HEK293 (cell line): ENCODE data around the gene ZSCAN1.

Source experiments
- CTCF ChIA-PET: fragments of 350-600 bp; formaldehyde crosslinking; extraction: SDS; loops from one replicate; lab custom pipeline; 2021; ENCODE audit warnings: antibody characterized with exemption; lab: Yijun Ruan, JAX
- POLR2A ChIA-PET: fragments of 300-600 bp; formaldehyde crosslinking; extraction: SDS; loops from one replicate; lab custom pipeline; 2020; ENCODE audit warnings: antibody characterized with exemption, inconsistent platforms; lab: Yijun Ruan, JAX
- H3K27ac ChIP-seq: fragments of 200-500 bp; sonication (Bioruptor generic); 2 replicates; pipeline ENCODE4 v1.5.1; 2014; ENCODE audit warnings: low read depth, low read length, control low read depth, inconsistent platforms; ENCODE audit errors: extremely low read depth
- H3K36me3 ChIP-seq, 2 experiments: fragments of 200-500 bp in 1 of 2; sonication (Bioruptor generic) in 1 of 2; 1 replicate in 1 of 2; 2 replicates in 1 of 2; pipeline ENCODE4 v1.5.1; 2014 to 2017; ENCODE audit warnings: inconsistent platforms in 2 of 2, low read length in 2 of 2; ENCODE audit not compliant: control insufficient read depth in 2 of 2, insufficient read depth in 1 of 2
- H3K4me1 ChIP-seq: fragments of 200-500 bp; sonication (Bioruptor generic); 2 replicates; pipeline ENCODE4 v1.5.1; 2014; ENCODE audit warnings: mild to moderate bottlenecking, low read length, inconsistent platforms; ENCODE audit not compliant: control insufficient read depth, insufficient read depth
- H3K4me3 ChIP-seq: 2 replicates; pipeline ENCODE4 v1.5.1; 2011; ENCODE audit warnings: low read depth, mild to moderate bottlenecking, control low read depth, low read length, moderate library complexity
- H3K9me3 ChIP-seq: fragments of 200-500 bp; sonication (Bioruptor generic); 2 replicates; pipeline ENCODE4 v1.5.1; 2014; ENCODE audit warnings: low read depth, low read length, inconsistent platforms; ENCODE audit not compliant: control insufficient read depth, insufficient read depth
- KLF1 ChIP-seq: fragments of 450-650 bp; formaldehyde crosslinking; IDR thresholded peaks from 2 replicates; pipeline ENCODE4 v1.5.1; 2016; ENCODE audit warnings: missing biosample characterization, missing genetic modification characterization
- KLF7 ChIP-seq: fragments of 450-650 bp; formaldehyde crosslinking; IDR thresholded peaks from 2 replicates; pipeline ENCODE4 v1.5.1; 2016; ENCODE audit warnings: missing biosample characterization, missing genetic modification characterization, borderline replicate concordance
- MEIS1 ChIP-seq: sonication (generic); formaldehyde crosslinking; IDR thresholded peaks from 2 replicates; pipeline ENCODE4 v1.8.1; 2022; ENCODE audit warnings: missing genetic modification reagents, mild to moderate bottlenecking, borderline replicate concordance
- SCRT1 ChIP-seq: fragments of 450-650 bp; formaldehyde crosslinking; IDR thresholded peaks from 2 replicates; pipeline ENCODE4 v1.5.1; 2016; ENCODE audit warnings: missing biosample characterization, missing genetic modification characterization, borderline replicate concordance
- ZBTB10 ChIP-seq: fragments of 450-650 bp; formaldehyde crosslinking; IDR thresholded peaks from 2 replicates; pipeline ENCODE4 v1.5.1; 2016; ENCODE audit warnings: missing biosample characterization, missing genetic modification characterization
- ZBTB7A ChIP-seq: fragments of 450-650 bp; formaldehyde crosslinking; IDR thresholded peaks from 2 replicates; pipeline ENCODE4 v1.5.1; 2016; ENCODE audit warnings: low read depth, missing biosample characterization, missing genetic modification characterization
- ZEB2 ChIP-seq: fragments of 450-650 bp; formaldehyde crosslinking; IDR thresholded peaks from 2 replicates; pipeline ENCODE4 v1.5.1; 2016; ENCODE audit warnings: missing biosample characterization, missing genetic modification characterization
- ZFHX2 ChIP-seq: fragments of 450-650 bp; formaldehyde crosslinking; conservative IDR thresholded peaks from 2 replicates; pipeline ENCODE4 v1.5.1; 2016; ENCODE audit warnings: missing biosample characterization, missing genetic modification characterization
- ZNF10 ChIP-seq: fragments of 450-650 bp; formaldehyde crosslinking; IDR thresholded peaks from 2 replicates; pipeline ENCODE4 v1.5.1; 2017; ENCODE audit warnings: missing biosample characterization, missing genetic modification characterization
- ZNF223 ChIP-seq: fragments of 450-650 bp; formaldehyde crosslinking; IDR thresholded peaks from 2 replicates; pipeline ENCODE4 v1.5.1; 2016; ENCODE audit warnings: missing biosample characterization, missing genetic modification characterization
- ZNF404 ChIP-seq: fragments of 450-650 bp; formaldehyde crosslinking; IDR thresholded peaks from 2 replicates; pipeline ENCODE4 v1.5.1; 2017; ENCODE audit warnings: missing biosample characterization, missing genetic modification characterization
- ZNF48 ChIP-seq: fragments of 450-650 bp; formaldehyde crosslinking; IDR thresholded peaks from 2 replicates; pipeline ENCODE4 v1.5.1; 2016; ENCODE audit warnings: missing biosample characterization, missing genetic modification characterization
- ZNF555 ChIP-seq: fragments of 450-650 bp; formaldehyde crosslinking; conservative IDR thresholded peaks from 2 replicates; pipeline ENCODE4 v1.5.1; 2017; ENCODE audit warnings: missing biosample characterization, mild to moderate bottlenecking, missing genetic modification characterization, inconsistent platforms
- ZNF560 ChIP-seq: fragments of 450-650 bp; formaldehyde crosslinking; IDR thresholded peaks from 2 replicates; pipeline ENCODE4 v1.5.1; 2017; ENCODE audit warnings: missing biosample characterization, missing genetic modification characterization, borderline replicate concordance
- ZNF639 ChIP-seq: fragments of 450-650 bp; formaldehyde crosslinking; IDR thresholded peaks from 2 replicates; pipeline ENCODE4 v1.5.1; 2016; ENCODE audit warnings: missing biosample characterization, missing genetic modification characterization
- ZNF707 ChIP-seq: fragments of 450-650 bp; formaldehyde crosslinking; IDR thresholded peaks from 2 replicates; pipeline ENCODE4 v1.5.1; 2016; ENCODE audit warnings: missing biosample characterization, missing genetic modification characterization
- ZNF76 ChIP-seq: fragments of 450-650 bp; formaldehyde crosslinking; IDR thresholded peaks from 2 replicates; pipeline ENCODE4; 2016; ENCODE audit warnings: low read depth, missing biosample characterization, missing genetic modification characterization, borderline replicate concordance
- ZNF785 ChIP-seq: fragments of 450-650 bp; formaldehyde crosslinking; IDR thresholded peaks from 2 replicates; pipeline ENCODE4 v1.5.1; 2016; ENCODE audit warnings: missing biosample characterization, missing genetic modification characterization
- ZNF791 ChIP-seq: fragments of 450-650 bp; formaldehyde crosslinking; IDR thresholded peaks from 2 replicates; pipeline ENCODE4 v1.5.1; 2016; ENCODE audit warnings: missing biosample characterization, missing genetic modification characterization
- ZNF792 ChIP-seq: fragments of 450-650 bp; formaldehyde crosslinking; IDR thresholded peaks from 2 replicates; pipeline ENCODE4 v1.5.1; 2016; ENCODE audit warnings: missing biosample characterization, missing genetic modification characterization
- ZSCAN23 ChIP-seq: fragments of 450-650 bp; formaldehyde crosslinking; IDR thresholded peaks from 2 replicates; pipeline ENCODE4 v1.5.1; 2016; ENCODE audit warnings: missing biosample characterization, missing genetic modification characterization
- TF ChIP-seq, protein P1 (sequence below): fragments of 450-650 bp; formaldehyde crosslinking; IDR thresholded peaks from 2 replicates; pipeline ENCODE4 v1.5.0; 2017; ENCODE audit warnings: missing biosample characterization, missing genetic modification characterization, borderline replicate concordance
- TF ChIP-seq, protein P2 (sequence below): fragments of 450-650 bp; formaldehyde crosslinking; IDR thresholded peaks from 2 replicates; pipeline ENCODE4 v1.5.1; 2016; ENCODE audit warnings: missing biosample characterization, missing genetic modification characterization, borderline replicate concordance
- TF ChIP-seq, protein P3 (sequence below): fragments of 450-650 bp; formaldehyde crosslinking; IDR thresholded peaks from 2 replicates; pipeline ENCODE4 v1.5.1; 2016; ENCODE audit warnings: missing biosample characterization, missing genetic modification characterization
- TF ChIP-seq, protein P4 (sequence below): fragments of 450-650 bp; formaldehyde crosslinking; IDR thresholded peaks from 2 replicates; pipeline ENCODE4 v1.5.1; 2016; ENCODE audit warnings: missing biosample characterization, missing genetic modification characterization

The ZSCAN1 gene

DNA sequence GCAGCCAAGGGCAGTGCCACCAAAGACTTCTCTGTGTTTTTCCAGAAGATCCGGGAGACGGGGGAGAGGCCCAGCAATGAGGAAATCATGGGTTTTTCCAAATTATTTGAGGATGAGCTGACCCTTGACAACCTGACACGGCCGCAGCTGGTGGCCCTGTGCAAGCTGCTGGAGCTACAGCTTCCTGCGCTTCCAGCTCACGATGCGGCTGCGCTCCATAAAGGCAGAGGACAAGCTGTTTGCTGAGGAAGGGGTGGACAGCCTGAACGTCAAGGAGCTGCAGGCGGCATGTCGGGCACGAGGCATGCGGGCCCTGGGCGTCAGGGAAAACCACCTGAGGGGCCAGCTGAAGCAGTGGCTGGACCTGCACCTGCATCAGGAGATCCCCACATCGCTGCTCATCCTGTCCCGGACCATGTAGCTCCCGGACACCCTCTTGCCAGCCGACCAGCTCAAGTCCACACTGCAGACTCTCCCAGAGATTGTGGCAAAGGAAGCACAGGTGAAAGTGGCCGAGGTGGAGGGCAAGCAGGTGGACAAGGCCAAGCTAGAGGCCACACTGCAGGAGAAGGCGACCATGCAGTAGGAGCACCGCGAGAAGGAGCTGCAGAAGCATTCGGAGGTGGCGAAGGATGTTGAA is 11.7 kb downstream of the ZSCAN1 start:
- POLR2A ChIA-PET = interaction anchor here (0.5 to 0.6 kb wide), 2 partner anchors 31 to 109 kb away, joined by 3 to 4 read pairs; no protein-coding TSS in a partner anchor

DNA sequence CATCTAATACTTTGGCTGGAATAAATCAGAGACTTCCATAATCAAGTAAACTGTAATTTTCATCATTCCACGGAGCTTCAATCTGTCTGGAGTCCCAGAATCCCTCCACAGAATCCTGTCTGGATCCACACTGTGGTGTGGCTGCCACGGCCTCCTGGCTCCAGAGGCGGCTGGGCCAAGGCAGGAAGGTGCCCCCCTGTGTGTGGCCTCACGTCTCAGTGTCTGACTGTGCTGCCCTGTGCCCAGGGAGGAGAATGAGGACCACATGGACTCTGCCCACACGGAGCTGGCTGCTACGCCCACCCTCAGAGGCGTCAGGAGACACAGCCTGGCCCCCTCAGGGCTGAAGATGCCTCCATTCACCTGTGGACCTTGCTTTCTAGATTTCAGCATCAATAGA is 13.0 kb downstream of the ZSCAN1 start:
- POLR2A ChIA-PET = interaction anchor here (0.6 kb wide), 1 partner anchor 565 kb away, joined by 6 read pairs; no protein-coding TSS in a partner anchor
- H3K4me1 ChIP-seq = no peaks in the 10 kb centered on the region
- CTCF ChIA-PET = no interaction called here
- H3K36me3 ChIP-seq = no peaks in the 10 kb centered on the region
- no peak overlapping the region for H3K4me3 ChIP-seq
- H3K27ac ChIP-seq = no peak overlapping the region
- H3K9me3 ChIP-seq = no peaks in the 10 kb centered on the region
- no peak for TF ChIP-seq SCRT1
- no peak for TF ChIP-seq ZNF791 (tag by site-specific recombination)
- TF ChIP-seq ZNF404 = no peak
- TF ChIP-seq ZNF785 (tag by site-specific recombination) = no peak
- no peak for TF ChIP-seq KLF7 (tag by site-specific recombination)
- no peak for TF ChIP-seq ZNF639 (tag by site-specific recombination)
- TF ChIP-seq ZNF76 (tag by site-specific recombination) = no peak
- TF ChIP-seq ZNF560 (tag by site-specific recombination) = no peak
- TF ChIP-seq ZNF223 = no peak
- TF ChIP-seq, protein P1, sequence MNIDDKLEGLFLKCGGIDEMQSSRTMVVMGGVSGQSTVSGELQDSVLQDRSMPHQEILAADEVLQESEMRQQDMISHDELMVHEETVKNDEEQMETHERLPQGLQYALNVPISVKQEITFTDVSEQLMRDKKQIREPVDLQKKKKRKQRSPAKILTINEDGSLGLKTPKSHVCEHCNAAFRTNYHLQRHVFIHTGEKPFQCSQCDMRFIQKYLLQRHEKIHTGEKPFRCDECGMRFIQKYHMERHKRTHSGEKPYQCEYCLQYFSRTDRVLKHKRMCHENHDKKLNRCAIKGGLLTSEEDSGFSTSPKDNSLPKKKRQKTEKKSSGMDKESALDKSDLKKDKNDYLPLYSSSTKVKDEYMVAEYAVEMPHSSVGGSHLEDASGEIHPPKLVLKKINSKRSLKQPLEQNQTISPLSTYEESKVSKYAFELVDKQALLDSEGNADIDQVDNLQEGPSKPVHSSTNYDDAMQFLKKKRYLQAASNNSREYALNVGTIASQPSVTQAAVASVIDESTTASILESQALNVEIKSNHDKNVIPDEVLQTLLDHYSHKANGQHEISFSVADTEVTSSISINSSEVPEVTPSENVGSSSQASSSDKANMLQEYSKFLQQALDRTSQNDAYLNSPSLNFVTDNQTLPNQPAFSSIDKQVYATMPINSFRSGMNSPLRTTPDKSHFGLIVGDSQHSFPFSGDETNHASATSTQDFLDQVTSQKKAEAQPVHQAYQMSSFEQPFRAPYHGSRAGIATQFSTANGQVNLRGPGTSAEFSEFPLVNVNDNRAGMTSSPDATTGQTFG (tag by site-specific recombination) = no peak
- no peak for TF ChIP-seq ZNF792

More for the DNA sequence above, 11.7 kb downstream of the ZSCAN1 start:
- TF ChIP-seq ZEB2 (no peak), KLF1 (tag by site-specific recombination) (no peak), ZNF707 (tag by site-specific recombination) (no peak), ZNF48 (tag by site-specific recombination) (no peak), ZNF10 (tag by site-specific recombination) (no peak), MEIS1 (CRISPR knock-in tag) (no peak), ZFHX2 (tag by site-specific recombination) (no peak), ZSCAN23 (no peak), ZNF223 (no peak), ZBTB10 (no peak), SCRT1 (no peak), ZNF555 (tag by site-specific recombination) (no peak), ZBTB7A (tag by site-specific recombination) (no peak)
- TF ChIP-seq, protein P2, sequence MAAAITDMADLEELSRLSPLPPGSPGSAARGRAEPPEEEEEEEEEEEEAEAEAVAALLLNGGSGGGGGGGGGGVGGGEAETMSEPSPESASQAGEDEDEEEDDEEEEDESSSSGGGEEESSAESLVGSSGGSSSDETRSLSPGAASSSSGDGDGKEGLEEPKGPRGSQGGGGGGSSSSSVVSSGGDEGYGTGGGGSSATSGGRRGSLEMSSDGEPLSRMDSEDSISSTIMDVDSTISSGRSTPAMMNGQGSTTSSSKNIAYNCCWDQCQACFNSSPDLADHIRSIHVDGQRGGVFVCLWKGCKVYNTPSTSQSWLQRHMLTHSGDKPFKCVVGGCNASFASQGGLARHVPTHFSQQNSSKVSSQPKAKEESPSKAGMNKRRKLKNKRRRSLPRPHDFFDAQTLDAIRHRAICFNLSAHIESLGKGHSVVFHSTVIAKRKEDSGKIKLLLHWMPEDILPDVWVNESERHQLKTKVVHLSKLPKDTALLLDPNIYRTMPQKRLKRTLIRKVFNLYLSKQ (tag by site-specific recombination) = no peak
- TF ChIP-seq, protein P3, sequence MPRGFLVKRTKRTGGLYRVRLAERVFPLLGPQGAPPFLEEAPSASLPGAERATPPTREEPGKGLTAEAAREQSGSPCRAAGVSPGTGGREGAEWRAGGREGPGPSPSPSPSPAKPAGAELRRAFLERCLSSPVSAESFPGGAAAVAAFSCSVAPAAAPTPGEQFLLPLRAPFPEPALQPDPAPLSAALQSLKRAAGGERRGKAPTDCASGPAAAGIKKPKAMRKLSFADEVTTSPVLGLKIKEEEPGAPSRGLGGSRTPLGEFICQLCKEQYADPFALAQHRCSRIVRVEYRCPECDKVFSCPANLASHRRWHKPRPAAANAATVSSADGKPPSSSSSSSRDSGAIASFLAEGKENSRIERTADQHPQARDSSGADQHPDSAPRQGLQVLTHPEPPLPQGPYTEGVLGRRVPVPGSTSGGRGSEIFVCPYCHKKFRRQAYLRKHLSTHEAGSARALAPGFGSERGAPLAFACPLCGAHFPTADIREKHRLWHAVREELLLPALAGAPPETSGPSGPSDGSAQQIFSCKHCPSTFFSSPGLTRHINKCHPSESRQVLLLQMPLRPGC = no peak
- TF ChIP-seq, protein P4, sequence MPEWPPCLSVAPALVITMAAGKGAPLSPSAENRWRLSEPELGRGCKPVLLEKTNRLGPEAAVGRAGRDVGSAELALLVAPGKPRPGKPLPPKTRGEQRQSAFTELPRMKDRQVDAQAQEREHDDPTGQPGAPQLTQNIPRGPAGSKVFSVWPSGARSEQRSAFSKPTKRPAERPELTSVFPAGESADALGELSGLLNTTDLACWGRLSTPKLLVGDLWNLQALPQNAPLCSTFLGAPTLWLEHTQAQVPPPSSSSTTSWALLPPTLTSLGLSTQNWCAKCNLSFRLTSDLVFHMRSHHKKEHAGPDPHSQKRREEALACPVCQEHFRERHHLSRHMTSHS (tag by site-specific recombination) = no peak
- CTCF ChIA-PET = interaction anchor here (0.6 to 1.0 kb wide), 2 partner anchors 12 to 183 kb away, joined by 3 read pairs; partner anchors contain the start of gene ZNF544
- Histone ChIP-seq H3K36me3 (no peaks in the 10 kb centered on the region), H3K27ac (no peak overlapping the region), H3K4me3 (no peak overlapping the region), H3K4me1 (no peaks in the 10 kb centered on the region), H3K9me3 (no peaks in the 10 kb centered on the region)
